ENCODE measurements around the gene GNAI2.

The GNAI2 gene

GRCh38 chr3:50266017-50266416 is 30.0 kb downstream of the GNAI2 start:
- TF ChIP-seq TCF12 (IDR thresholded peaks at IDR 0.05; ENCODE audit: low read depth) (no peak), FOXM1 (IDR thresholded peaks at IDR 0.05; ENCODE audit: borderline replicate concordance, low read depth) (no peak), EGR1 (IDR thresholded peaks at IDR 0.05) (no peak), MAX (IDR thresholded peaks at IDR 0.05) (no peak), NFIC (IDR thresholded peaks at IDR 0.05) (no peak), CREB1 (IDR thresholded peaks at IDR 0.05; ENCODE audit: low read depth) (no peak), TAF1 (IDR thresholded peaks at IDR 0.05; ENCODE audit: low read depth) (no peak)

- TF ChIP-seq CEBPB (IDR thresholded peaks at IDR 0.05), result no peak
- no peak for TF ChIP-seq NFIC (IDR thresholded peaks at IDR 0.05)
- TF ChIP-seq FOXM1 (IDR thresholded peaks at IDR 0.05; ENCODE audit: borderline replicate concordance, low read depth), result no peak
- no peak for TF ChIP-seq REST (IDR thresholded peaks at IDR 0.05; ENCODE audit: low read depth)
- TF ChIP-seq YY1 (IDR thresholded peaks at IDR 0.05; ENCODE audit: low read depth), result no peak
- TF ChIP-seq RAD21 (IDR thresholded peaks at IDR 0.05; ENCODE audit: low read depth), result no peak
- no peak for TF ChIP-seq TAF1 (IDR thresholded peaks at IDR 0.05; ENCODE audit: low read depth)
- no peak for TF ChIP-seq MAX (IDR thresholded peaks at IDR 0.05)
- TF ChIP-seq TEAD4 (IDR thresholded peaks at IDR 0.05), result no peak
- no peak for TF ChIP-seq ZBTB7A (IDR thresholded peaks at IDR 0.05; ENCODE audit: low read depth)
- no peak; the same call in 1 of the 2 replicates for TF ChIP-seq USF1 (IDR thresholded peaks at IDR 0.05)
- no peak for TF ChIP-seq EP300 (IDR thresholded peaks at IDR 0.05; ENCODE audit: borderline replicate concordance)
- TF ChIP-seq TCF12 (IDR thresholded peaks at IDR 0.05; ENCODE audit: low read depth), result no peak
- no peak for TF ChIP-seq EGR1 (IDR thresholded peaks at IDR 0.05)
- no peak for TF ChIP-seq CREB1 (IDR thresholded peaks at IDR 0.05; ENCODE audit: low read depth)
Observed at GRCh38 chr3:50266836-50267235, 30.8 kb downstream of the GNAI2 start.

GRCh38 chr3:50267280-50267913 is 31.4 kb downstream of the GNAI2 start:
- TF ChIP-seq REST (IDR thresholded peaks at IDR 0.05; ENCODE audit: low read depth) (no peak), CREB1 (IDR thresholded peaks at IDR 0.05; ENCODE audit: low read depth) (no peak), EGR1 (IDR thresholded peaks at IDR 0.05) (peak; percentile 55), YY1 (IDR thresholded peaks at IDR 0.05; ENCODE audit: low read depth) (0 out of 2 replicates have a peak, but pooled peaks have one; percentile 24), FOXM1 (IDR thresholded peaks at IDR 0.05; ENCODE audit: borderline replicate concordance, low read depth) (peak; percentile 20), MAX (IDR thresholded peaks at IDR 0.05) (peak; percentile 63), EP300 (IDR thresholded peaks at IDR 0.05; ENCODE audit: borderline replicate concordance) (peak; percentile 72), TEAD4 (IDR thresholded peaks at IDR 0.05) (peak; percentile 69), RAD21 (IDR thresholded peaks at IDR 0.05; ENCODE audit: low read depth) (no peak), ZBTB7A (IDR thresholded peaks at IDR 0.05; ENCODE audit: low read depth) (peak; percentile 99), TCF12 (IDR thresholded peaks at IDR 0.05; ENCODE audit: low read depth) (peak; percentile 87), USF1 (IDR thresholded peaks at IDR 0.05) (no peak), CEBPB (IDR thresholded peaks at IDR 0.05) (no peak), NFIC (IDR thresholded peaks at IDR 0.05) (peak; percentile 70), TAF1 (IDR thresholded peaks at IDR 0.05; ENCODE audit: low read depth) (peak; percentile 33; the same call in 1 of the 2 replicates)

- no peak for TF ChIP-seq YY1 (IDR thresholded peaks at IDR 0.05; ENCODE audit: low read depth)
- no peak for TF ChIP-seq USF1 (IDR thresholded peaks at IDR 0.05)
- no peak for TF ChIP-seq RAD21 (IDR thresholded peaks at IDR 0.05; ENCODE audit: low read depth)
- no peak for TF ChIP-seq CEBPB (IDR thresholded peaks at IDR 0.05)
- TF ChIP-seq EP300 (IDR thresholded peaks at IDR 0.05; ENCODE audit: borderline replicate concordance), result no peak
- no peak for TF ChIP-seq REST (IDR thresholded peaks at IDR 0.05; ENCODE audit: low read depth)
- TF ChIP-seq TAF1 (IDR thresholded peaks at IDR 0.05; ENCODE audit: low read depth), result no peak
- TF ChIP-seq CREB1 (IDR thresholded peaks at IDR 0.05; ENCODE audit: low read depth), result no peak
- TF ChIP-seq MAX (IDR thresholded peaks at IDR 0.05), result no peak; the same call in 1 of the 2 replicates
- no peak for TF ChIP-seq TCF12 (IDR thresholded peaks at IDR 0.05; ENCODE audit: low read depth)
- TF ChIP-seq TEAD4 (IDR thresholded peaks at IDR 0.05), result no peak
- no peak for TF ChIP-seq FOXM1 (IDR thresholded peaks at IDR 0.05; ENCODE audit: borderline replicate concordance, low read depth)
- TF ChIP-seq EGR1 (IDR thresholded peaks at IDR 0.05), result no peak
- no peak for TF ChIP-seq NFIC (IDR thresholded peaks at IDR 0.05)
- TF ChIP-seq ZBTB7A (IDR thresholded peaks at IDR 0.05; ENCODE audit: low read depth), result no peak
Observed at GRCh38 chr3:50268276-50268675, 32.3 kb downstream of the GNAI2 start.
